Measurements from ENCODE around the gene DCDC2B.

Gene DCDC2B

DNA sequence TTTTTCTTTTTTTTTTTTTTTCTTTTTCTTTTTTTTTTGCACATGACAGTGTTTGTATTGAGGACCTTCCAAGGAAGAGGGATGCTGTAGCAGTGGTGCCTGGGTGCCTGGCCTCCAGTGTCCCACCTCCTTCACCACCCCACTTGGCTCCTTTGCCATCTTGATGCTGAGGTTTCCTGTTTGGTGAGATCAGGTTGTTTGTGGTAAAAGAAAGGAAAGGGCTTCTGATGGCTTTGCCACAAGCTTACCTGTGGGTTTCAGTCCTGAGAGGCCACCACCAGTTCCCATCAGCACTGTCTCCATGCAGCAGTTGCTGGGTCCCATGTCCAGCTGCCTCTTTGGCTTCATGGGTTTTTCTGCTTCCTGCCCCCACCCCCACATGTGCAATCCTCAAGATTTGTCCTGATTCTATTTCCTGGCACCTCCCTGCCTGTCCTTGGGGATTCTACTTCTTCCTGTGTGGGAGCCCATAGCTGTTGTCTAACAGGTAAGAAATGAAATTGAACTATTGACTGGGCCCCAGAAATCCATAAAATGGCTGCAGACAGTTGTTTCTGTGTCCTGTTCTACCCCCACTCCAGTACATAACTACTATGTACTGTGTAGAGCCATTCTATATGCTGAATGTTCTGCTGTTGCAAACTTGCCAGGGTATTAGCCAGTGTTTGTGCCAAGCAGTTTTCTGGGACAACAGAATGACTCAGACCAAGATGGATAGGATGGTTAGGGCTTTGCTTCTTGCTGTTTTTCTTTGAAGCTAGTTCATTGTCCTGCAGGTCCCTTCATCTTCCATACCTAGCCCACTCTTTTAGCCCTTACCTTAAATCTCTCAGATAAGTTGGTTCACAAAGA, 12.7 kb upstream of the DCDC2B start:
- DNase-seq (ENCODE audit: low spot score) = no peak

DNA sequence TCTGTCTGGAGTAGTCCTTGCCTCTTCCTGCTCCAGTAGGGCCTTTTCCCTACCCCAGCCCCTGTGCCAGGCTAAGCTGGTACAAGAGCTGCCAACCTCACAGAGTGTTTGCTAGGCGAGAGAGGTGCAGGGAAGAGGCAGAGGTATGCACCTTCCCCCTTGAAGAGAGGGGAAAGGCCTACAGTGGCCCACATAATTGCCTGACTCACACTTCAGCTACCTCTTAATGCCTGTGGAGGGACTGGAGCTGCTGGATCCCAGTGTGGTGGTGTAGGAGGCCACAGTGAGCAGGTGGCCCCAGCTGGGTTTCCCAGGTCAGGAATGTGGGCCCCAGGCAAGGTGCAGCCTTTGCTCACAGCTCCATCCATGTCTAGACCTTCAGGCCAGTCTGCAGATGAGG, 11.8 kb upstream of the DCDC2B start:
- no peak for DNase-seq (ENCODE audit: low spot score)

DNA sequence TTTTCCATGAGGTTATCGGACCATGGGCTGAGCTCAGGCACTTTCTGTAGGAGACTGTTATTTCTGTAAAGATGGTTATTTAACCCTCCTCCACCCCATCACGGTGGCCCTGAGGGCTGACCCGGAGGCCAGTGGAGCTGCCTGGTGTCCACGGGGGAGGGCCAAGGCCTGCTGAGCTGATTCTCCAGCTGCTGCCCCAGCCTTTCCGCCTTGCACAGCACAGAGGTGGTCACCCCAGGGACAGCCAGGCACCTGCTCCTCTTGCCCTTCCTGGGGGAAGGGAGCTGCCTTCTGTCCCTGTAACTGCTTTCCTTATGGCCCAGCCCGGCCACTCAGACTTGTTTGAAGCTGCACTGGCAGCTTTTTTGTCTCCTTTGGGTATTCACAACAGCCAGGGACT, 11.1 kb upstream of the DCDC2B start:
- DNase-seq (ENCODE audit: low spot score) = no peak

- DNase-seq (ENCODE audit: low spot score) = no peak
Measured at GRCh38 chr1:32198237-32199042, 10.4 kb upstream of the DCDC2B start.

GRCh38 chr1:32199043-32199716, 9.7 kb upstream of the DCDC2B start:
- no peak for DNase-seq (ENCODE audit: low spot score)

GRCh38 chr1:32199717-32200072, 9.2 kb upstream of the DCDC2B start:
- no peak for DNase-seq (ENCODE audit: low spot score)

DNA sequence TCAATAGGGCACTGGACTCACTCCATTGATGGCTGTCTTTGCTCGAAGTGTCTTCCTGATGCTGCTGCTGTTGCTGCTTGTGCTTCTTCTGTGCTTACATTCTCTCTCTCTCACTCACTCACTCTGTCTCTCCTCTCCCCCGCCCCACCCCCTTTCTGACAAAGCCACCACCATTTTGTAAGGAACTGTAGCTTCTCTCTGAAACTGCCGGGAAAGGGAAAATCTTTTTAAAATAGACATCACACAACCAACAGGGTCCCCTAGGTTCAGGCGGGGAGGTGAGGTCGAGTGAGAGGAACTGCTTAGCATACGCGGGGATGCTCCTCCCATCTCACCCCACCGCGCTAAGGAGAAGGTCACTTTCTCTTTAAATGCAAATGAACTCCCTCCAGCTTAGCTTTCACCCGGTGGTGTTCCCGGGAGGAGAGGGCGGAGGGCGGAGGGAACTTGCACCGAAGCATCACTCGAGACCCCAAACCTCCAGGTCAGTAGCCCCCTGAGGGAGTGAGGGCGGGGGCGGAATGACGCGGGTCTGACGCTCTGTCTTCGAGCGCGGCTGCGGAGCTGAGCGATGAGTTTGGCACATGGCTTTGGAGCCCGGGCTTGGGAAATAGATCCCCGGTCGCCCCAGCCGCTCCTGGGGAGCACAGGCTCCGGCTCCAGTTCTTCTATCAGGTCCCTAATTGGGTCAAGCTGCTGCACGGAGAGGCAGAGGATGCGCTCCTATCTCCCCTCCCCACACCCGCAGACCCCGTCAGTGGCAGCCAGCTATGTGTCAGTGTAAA, 8.5 kb upstream of the DCDC2B start, which contains the start of gene CCDC28B:
Gene CCDC28B, plus strand, starts transcription at position 370 of the 785 bp plus-strand sequence. CDS start 1,341 bp downstream, outside the sequence.
- DNase-seq (ENCODE audit: low spot score) = peak; percentile 82

DNA sequence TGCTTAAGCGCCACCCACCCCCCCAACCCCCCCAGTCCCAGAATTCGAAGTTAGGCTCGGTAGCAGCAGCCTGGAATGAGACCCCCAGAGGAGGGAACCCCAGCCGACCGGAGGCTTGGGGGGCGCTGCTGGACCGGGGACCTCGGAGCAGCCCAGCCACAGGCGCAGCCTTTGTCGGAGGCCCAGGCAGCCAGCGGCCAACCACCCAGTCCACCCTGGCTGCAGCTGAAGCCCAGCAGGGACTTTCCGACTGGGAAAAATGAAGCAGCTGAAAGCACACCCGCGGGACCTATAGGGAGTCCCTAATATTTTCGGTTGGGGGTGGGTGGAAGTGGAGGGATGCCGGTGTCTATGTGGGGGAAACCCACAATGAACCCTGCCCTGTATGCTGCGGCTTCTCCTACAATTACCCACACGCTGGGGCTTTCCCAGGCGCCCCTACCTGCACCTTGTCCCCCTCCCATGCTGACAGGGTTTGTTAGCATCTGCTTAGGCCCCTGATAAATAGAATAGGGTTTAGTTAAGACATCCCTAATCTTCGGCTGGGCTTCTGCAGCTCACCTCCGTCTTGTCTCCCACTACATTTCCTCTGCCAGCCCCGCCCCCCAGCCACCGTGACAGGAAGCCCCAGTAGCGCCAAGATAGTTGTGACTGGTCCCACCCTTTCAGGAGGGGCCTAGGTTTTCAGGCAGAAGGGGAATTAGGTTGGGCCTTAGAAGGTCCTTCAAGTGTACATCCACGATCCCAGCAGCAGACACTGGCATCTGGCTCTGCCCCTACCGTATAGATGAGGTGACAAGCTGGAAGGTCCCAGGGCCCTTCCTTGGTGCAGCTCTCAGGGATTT, 7.7 kb upstream of the DCDC2B start:
- DNase-seq (ENCODE audit: low spot score) = peak; percentile 78

DNA sequence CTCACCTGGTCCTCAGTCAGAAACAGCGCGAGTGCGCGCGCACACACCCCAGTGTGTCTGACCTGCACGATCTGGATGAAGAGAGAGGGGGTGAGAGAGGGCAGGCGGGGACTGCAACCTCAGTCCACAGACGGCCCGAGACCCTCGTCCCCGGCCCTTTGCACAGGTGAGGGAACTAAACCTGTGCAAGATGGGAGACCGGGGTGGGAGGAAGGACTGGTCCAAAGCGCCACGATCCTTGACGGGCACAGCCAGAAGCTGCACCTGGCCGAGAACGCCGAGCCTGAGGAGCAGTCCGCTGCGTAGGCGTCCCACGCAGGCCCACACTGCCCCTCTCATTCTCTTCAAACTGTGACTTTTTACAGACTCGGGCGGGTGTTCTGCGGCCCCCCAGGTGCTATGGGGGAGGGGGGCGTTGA, 3.9 kb upstream of the DCDC2B start:
- no peak for DNase-seq (ENCODE audit: low spot score)

- peak; percentile 95 for DNase-seq (ENCODE audit: low spot score)
Measured at GRCh38 chr1:32205401-32206370, 3.2 kb upstream of the DCDC2B start, which contains the start of gene IQCC. TSS of gene IQCC (plus strand) at chr1:32205671. CDS start at chr1:32205682, 11 bp downstream.

DNA sequence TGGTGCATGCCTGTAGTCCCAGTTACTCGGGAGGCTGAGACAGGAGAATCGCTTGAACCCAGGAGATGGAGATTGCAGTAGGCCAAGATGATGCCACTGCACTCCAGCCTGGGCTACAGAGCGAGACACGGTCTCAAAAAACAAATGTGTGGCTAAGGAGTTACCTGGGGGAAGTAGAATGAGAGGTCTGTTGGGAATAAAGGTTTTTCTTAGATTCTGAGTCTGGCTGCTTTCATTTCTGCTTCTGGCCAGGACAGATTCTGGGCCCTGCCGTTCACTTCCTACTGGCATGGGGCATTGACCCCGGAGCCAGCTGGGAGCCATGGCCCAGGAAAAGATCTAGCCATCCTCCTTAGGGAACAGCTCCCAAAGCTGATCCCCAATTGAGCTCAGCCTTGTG, 420 bp upstream of the DCDC2B start:
- DNase-seq (ENCODE audit: low spot score) = no peak

DNA sequence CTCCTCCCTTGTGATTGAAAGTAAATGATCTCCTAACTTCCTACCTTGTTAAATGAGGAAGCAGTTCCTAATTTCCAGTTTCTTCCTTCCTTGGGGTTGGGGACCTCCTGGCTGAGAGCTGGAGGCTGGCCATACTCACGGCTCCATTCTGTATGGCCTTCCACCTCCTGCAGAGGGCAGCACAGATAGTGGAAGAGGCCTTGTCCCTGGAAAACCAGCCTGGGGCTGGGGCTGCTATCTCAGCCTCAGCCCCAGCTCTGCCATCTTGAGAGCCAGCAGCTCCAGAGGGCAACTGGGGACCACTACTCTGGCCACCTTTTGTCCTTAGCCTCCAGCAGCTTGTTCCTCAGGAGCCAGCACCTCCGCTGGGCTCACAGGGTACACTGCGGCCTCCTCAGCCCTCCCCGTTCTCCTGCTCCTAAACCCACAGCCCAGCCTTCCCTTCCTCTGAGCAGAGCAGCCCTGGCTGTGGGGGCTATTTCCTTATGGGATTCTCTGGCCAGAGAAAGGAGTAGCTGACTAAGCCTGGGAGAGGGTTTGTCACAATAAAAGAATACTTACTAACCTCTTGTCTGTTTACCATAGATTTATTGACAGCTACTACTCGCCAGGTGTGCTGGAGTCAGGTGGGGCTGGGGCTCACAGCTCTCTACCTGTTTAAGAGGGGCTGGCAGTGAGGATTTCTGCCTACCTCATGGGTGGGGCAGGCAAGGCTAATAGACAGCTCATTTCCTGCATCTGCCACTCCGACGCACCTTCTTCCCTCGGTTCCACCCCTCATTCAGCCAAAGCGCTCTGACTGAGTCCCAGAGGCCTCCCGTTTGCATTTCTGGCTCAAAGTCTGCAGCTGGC, 7.0 kb downstream of the DCDC2B start:
- DNase-seq (ENCODE audit: low spot score) = peak; percentile 84

- DNase-seq (ENCODE audit: low spot score) = no peak
Measured at GRCh38 chr1:32216566-32216965, 7.7 kb downstream of the DCDC2B start.

DNA sequence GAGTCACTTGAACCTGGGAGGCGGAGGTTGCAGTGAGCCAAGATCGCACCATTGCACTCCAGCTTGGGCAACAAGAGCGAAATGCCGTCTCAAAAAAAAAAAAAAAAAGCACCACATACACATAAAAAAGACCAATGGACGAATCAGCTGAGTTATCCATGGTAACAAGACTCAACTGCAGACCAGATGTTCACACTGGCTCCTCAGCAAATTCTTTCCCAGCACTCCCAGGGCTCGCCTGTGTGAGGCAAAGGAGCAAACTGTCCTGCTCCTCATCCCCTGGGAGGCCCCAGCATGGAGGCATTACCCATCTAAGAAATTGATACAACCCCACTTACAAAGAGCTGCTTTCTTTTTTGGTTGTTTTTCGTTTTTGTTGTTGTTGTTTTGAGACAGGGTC, 10.1 kb downstream of the DCDC2B start:
- DNase-seq (ENCODE audit: low spot score) = no peak

DNA sequence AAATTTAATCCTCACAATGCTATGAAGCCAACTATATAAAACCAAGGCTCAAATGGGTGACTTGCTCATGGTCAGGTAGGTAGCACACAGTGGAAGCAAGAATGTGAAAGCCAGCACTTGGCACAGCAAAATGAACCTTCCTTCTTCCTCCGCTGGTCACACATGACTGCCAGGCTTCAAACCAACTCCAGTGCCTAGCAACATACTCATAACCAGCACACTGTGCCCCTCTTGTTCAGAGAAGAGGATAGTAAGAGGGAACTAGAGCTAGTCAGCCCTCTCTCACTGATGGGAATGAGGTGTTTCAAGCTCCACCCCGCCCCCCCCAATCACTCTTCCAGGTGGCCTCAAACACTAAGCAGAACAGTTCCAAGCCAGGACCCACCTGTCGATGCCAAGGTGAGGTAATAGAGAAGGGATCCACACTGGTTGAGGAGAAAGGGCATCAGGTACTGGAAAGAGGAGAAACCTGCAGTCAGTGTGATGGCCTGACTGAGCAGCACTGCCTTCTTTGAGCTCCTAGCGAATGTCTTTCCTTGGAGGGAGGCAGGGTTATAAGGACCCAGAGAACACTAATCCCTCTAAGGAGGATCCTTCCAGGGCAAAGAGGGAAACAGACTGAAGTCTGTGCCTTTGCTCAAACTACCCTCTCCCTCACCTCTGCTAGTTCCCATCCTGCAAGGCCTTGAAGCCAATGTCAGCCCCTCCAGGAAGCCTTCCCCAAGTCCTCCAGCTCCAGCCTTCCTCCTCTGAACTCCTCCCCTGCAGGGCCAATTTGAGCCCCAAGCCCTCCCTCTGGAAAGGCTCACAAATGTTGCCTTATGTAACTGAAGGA, 12.1 kb downstream of the DCDC2B start:
- DNase-seq (ENCODE audit: low spot score) = no peak

DNA sequence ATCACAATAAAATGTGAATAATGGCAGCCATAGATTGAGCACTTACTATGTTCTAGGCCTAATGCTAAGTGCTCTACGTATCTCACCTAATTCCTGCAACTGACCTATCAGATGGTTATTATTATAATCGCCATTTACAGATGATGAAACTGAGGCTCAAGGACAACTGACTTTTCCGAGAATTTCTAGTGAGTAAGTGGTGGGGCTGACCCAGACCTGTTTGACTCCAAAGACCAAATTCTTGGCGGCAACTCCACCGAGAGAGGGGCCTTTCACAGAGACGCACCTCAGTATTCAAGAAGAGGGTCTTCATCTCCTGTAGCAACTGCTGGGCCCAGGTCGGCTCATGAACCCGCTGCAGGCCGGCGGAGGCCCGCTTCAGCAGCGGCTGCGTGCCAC, 12.7 kb downstream of the DCDC2B start:
- DNase-seq (ENCODE audit: low spot score) = no peak

GRCh38 chr1:32221980-32222755, 13.3 kb downstream of the DCDC2B start, which contains the start of the genes EIF3I and TMEM234:
TSS of gene EIF3I (plus strand) at chr1:32222407. CDS start at chr1:32222442, 35 bp downstream.
TSS of gene TMEM234 (minus strand) at chr1:32222353. CDS start at chr1:32222322, 31 bp downstream.
- peak; percentile 94 for DNase-seq (ENCODE audit: low spot score)
